HEK293T (cell line): ENCODE data around the gene GLI1.
"Not testable (repeated sequence)": the region's sequence is repeated elsewhere in the genome, so short reads cannot be mapped to it uniquely, and the experiment has no call there.

Source experiments
- BHLHE40 ChIP-seq: fragments of 450-650 bp; IDR thresholded peaks from 2 replicates; pipeline ENCODE4 v1.6.1; 2016; ENCODE audit warnings: mild to moderate bottlenecking, moderate library complexity, borderline replicate concordance
- CTBP1 ChIP-seq: fragments of 450-650 bp; IDR thresholded peaks from 2 replicates; pipeline ENCODE4 v1.6.1; 2016; ENCODE audit warnings: borderline replicate concordance
- ELF4 ChIP-seq: fragments of 450-650 bp; IDR thresholded peaks from 2 replicates; pipeline ENCODE4 v1.6.1; 2017; ENCODE audit warnings: antibody characterized with exemption
- FOXA1 ChIP-seq: fragments of 450-650 bp; IDR thresholded peaks from 2 replicates; pipeline ENCODE4 v1.6.1; 2016; ENCODE audit warnings: mild to moderate bottlenecking
- FOXM1 ChIP-seq: fragments of 450-650 bp; IDR thresholded peaks from 2 replicates; pipeline ENCODE4 v1.6.1; 2017; ENCODE audit warnings: mild to moderate bottlenecking, borderline replicate concordance
- HDGF ChIP-seq: fragments of 450-650 bp; IDR thresholded peaks from 2 replicates; pipeline ENCODE4 v1.6.1; 2017; ENCODE audit warnings: antibody characterized with exemption, borderline replicate concordance
- LEF1 ChIP-seq: fragments of 450-650 bp; IDR thresholded peaks from 2 replicates; pipeline ENCODE4 v1.6.1; 2017; ENCODE audit warnings: mild to moderate bottlenecking, borderline replicate concordance
- NFRKB ChIP-seq: fragments of 450-650 bp; IDR thresholded peaks from 2 replicates; pipeline ENCODE4 v1.6.1; 2016; ENCODE audit warnings: mild to moderate bottlenecking, moderate library complexity
- SP1 ChIP-seq: fragments of 450-650 bp; IDR thresholded peaks from 2 replicates; pipeline ENCODE4 v1.6.1; 2017
- SUZ12 ChIP-seq: fragments of 450-650 bp; IDR thresholded peaks from 2 replicates; pipeline ENCODE4 v1.6.1; 2016; ENCODE audit warnings: mild to moderate bottlenecking
- TARDBP ChIP-seq: fragments of 450-650 bp; IDR thresholded peaks from 2 replicates; pipeline ENCODE4 v1.6.1; 2016
- TF ChIP-seq, protein P1 (sequence below): fragments of 450-650 bp; IDR thresholded peaks from 2 replicates; pipeline ENCODE4 v1.6.1; 2016

DNA sequence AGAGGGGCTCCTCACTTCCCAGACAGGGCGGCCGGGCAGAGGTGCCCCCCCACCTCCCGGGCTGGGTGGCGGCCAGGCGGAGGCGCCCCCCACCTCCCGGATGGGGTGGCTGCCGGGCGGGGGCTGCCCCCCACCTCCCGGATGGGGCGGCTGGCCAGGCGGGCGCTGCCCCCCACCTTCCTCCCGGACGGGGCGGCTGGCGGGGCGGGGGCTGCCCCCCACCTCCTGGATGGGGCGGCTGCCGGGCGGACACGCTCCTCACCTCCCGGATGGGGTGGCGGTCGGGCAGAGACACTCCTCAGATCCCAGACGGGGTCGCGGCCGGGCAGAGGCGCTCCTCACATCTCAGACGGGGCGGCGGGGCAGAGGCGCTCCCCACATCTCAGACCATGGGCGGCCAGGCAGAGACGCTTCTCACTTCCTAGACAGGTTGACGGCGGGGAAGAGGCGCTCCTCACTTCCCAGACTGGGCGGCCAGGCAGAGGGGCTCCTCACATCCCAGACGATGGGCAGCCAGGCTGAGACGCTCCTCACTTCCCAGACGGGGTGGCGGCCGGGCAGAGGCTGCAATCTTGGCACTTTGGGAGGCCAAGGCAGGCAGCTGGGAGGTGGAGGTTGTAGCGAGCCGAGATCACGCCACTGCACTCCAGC, 35.6 kb downstream of the GLI1 start:
- TF ChIP-seq FOXA1, SP1, BHLHE40, FOXM1, LEF1, CTBP1, TARDBP, NFRKB, HDGF, ELF4, SUZ12: not testable (repeated sequence)
- TF ChIP-seq, protein P1, sequence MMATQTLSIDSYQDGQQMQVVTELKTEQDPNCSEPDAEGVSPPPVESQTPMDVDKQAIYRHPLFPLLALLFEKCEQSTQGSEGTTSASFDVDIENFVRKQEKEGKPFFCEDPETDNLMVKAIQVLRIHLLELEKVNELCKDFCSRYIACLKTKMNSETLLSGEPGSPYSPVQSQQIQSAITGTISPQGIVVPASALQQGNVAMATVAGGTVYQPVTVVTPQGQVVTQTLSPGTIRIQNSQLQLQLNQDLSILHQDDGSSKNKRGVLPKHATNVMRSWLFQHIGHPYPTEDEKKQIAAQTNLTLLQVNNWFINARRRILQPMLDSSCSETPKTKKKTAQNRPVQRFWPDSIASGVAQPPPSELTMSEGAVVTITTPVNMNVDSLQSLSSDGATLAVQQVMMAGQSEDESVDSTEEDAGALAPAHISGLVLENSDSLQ = not testable (repeated sequence)
